DMS79 treated with DMSO at 0.1 percent for 48 hours (cell line): Measurements from ENCODE around the gene CGB7.

Experiments
- DNase-seq: peaks from one replicate; lab custom pipeline; 2025; lab: John Stamatoyannopoulos, UW

CGB7 gene

DNA sequence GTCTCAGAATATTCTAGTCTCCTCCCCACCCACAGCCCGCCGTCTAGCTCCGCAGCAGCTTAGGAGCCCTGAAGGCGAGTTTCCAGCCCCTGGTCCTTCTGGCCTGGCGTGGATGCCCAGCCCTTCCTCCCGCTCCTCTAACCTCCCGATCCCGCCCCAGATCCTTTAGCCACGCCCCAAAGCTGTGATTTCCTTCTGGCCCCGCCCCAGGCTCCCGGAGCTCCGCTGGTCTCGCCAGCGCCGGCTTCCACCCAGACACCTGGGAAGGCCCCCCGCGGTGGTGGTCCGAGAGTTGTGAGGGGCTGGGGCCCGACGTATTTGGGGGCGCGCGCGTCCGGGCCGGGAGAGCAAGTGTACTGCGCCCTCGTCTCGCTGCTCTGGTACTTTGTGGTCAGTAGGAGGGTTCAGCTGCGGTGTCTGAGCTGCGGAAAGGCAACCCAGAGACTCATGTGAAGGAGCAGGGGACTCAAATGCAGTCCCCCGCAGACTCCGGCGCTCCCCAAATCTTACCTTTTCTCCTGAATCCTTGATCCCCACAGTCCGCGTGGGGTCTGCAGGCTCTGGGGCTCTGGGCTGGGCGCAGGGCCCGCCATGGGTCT lies at the start of gene CGB7:
Gene CGB7, minus strand, starts transcription at position 114 of the 599 bp plus-strand sequence. CDS start 2,374 bp downstream, outside the sequence.
- peak; percentile 4 for DNase-seq

DNA sequence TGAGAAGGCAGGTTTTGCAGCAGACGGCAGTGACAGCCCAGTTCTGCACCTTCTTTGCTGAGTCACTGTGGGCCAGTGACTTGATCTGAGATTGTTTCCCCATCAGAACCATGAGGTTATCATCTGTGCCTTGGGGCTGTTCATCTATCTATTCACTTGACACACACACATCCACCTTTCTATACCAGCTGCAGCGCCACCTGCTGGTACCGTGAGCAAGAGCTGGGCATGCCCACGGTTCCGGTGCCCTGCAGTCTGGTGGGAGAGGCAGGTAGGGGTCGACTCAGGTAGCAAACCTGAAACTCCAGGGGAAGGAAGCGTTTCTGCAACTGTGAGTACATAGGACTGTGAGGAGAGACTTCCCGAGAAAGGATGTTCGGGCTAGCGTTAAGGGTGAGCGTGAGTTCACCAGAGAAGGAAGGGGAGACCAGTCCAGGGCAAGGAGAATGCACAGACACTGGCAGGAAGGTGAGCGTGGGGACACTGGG lies 49.1 kb upstream of the CGB7 start:
- no peak for DNase-seq

DNA sequence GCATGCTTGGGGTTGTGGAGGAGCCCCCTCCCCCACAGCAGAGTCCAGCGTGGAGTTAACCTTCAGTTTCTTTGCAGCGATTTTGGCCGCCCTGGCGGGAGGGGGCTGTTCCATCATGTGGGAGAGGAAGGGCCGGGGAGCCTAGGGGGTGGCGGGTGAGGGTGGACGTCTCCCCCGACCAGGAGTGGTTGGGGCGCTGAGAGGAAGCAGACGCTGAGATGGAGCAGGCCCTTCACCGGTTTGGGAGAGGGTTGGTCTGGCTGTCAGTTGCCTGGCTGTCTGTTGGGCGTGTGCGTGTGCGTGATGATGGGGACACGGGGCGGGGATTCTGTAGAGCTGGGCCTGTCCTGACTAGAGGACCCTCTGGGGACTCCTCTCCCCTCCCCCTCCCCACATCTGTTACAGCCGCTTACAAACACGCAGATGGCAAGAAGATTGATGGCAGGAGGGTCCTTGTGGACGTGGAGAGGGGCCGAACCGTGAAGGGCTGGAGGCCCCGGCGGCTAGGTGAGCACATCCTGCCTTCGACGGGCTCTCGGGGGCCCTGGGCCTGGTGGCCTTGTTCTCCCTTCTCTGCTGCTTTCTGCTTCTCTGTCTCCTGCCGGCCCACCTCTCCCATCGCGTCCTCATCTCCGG lies 46.8 kb upstream of the CGB7 start:
- DNase-seq, result no peak

DNA sequence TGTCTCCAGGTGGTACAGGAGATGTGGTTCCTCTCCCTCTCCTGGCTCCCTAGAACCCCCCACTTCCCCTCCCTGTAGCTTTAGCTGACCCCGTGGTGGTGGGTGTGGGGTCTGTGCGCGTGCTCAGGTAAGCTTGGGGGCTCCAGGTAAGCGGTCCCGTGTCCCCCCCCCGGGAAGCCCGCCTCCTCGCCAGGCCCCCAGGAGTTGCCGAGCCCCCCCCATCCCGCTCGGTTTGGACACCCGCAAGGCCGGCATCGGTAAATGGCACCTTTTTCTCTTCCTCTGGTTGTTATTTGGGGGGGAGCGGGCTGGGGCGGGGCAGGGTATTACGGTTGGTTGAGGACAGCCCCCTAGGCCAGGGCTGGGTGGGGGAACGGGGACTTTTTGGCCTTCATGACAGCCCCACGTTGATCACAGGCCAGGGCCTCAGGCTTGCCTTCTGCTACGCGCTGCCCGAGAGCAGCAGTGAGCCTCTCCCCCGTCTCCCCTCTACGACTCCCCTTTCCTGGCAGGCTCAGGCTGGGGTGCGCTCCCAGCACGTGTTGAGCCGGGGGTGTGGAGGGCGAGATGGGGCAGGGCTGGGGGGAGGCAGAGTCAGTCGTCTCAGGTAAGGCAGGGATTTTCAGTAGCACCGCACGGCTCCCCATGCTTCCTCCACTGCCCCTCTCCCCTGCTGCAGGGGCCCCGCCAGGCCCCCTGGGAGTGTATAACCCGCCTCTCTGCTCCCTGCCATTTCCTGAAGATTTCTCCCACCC lies 46.0 kb upstream of the CGB7 start:
- DNase-seq, result no peak

DNA sequence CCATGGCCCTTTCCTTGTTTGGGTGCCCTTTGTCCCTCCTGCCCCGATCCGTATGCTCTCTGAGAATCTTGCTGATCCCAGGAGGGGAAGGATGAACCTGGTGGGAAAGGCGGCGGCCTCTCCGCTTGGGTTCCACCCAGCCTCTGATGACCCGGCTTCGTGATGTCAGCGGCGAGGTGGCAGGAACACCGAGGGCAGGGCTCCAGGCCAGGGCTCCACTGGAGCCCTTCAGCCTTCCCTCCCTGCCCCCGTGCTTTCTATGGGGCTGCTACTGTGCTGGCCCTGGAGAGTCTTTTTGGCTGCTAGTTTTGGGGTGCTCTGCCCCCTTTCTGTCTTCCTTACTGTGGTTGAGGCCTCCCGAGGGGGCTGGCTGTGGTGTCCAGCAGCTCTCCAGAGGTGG lies 44.8 kb upstream of the CGB7 start:
- DNase-seq, result no peak

DNA sequence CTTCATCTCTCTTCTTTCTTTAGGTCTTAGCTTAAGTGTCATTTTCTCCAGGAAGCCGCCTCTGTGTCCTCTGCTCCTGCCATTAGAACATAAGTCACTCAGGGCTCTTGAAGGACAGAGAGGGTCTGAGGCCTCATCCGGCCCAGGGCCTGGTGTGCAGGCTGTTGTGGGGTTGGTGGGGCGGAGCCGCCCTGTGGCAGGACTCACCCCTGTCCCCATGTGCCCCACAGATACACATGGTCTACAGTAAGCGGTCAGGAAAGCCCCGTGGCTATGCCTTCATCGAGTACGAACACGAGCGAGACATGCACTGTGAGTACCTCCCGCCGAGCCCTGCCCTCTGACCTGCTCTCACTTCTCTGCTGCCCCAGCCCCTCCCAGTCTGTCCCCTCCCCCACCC lies 43.6 kb upstream of the CGB7 start:
- no peak for DNase-seq

DNA sequence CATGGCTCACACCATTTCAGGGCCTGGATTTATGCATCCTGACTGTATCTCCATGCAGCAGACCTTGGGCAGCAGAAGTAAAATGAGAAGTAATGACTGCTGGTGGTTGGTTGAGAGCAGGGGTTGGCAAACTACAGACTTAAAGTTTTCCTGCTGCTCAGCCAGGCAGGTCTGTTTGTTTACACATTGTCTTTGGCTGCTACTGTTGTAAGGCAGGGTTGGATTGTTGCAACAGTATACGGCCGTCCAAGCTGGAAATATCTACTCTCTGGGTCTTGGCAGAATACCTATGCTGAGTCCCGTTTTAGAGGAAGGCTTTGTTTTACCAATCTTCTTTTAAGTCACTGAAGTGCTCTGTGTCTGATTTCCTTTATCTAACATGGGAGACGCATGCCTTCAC lies 41.2 kb upstream of the CGB7 start:
- no peak for DNase-seq

DNA sequence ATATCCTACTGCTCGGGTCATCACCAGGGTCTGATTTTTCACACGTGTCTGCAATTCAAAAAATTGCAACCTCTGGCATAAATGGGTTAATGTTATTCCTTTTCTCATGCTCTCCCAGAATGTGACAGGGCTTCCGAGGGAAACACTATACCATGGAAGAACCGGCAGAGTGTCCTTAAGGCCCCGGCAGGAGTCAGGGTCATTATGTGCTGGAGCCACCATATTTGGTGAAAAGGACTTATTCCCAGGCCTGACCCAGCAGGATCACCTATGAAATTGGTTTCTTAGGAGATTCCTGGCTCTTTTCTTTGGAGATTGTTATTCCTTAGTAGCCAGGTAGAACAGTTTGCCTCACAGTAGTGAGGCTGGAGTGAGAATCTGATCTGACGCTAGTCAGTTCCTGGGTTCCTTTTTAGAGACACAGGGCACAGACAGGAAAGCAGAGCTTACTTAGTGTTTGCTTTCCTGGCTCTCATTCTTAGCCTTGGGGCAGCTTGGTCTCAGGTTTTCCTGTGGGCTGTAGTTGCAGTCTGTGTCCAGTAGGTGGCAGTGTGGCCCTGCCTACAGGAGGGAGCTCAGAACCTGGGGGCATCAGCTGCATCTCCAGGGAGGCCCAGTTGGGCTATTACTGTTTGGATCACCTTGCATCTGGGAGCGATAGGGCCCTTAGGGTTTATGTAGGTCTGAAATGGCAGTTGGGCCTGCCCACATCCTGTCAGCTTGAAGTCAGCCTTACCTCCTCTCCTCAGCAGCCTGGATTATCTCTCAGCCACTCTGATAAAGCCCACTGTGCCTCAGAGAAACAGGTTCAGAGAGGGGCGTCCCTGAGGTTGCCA lies 40.1 kb upstream of the CGB7 start:
- DNase-seq, result peak; percentile 30

DNA sequence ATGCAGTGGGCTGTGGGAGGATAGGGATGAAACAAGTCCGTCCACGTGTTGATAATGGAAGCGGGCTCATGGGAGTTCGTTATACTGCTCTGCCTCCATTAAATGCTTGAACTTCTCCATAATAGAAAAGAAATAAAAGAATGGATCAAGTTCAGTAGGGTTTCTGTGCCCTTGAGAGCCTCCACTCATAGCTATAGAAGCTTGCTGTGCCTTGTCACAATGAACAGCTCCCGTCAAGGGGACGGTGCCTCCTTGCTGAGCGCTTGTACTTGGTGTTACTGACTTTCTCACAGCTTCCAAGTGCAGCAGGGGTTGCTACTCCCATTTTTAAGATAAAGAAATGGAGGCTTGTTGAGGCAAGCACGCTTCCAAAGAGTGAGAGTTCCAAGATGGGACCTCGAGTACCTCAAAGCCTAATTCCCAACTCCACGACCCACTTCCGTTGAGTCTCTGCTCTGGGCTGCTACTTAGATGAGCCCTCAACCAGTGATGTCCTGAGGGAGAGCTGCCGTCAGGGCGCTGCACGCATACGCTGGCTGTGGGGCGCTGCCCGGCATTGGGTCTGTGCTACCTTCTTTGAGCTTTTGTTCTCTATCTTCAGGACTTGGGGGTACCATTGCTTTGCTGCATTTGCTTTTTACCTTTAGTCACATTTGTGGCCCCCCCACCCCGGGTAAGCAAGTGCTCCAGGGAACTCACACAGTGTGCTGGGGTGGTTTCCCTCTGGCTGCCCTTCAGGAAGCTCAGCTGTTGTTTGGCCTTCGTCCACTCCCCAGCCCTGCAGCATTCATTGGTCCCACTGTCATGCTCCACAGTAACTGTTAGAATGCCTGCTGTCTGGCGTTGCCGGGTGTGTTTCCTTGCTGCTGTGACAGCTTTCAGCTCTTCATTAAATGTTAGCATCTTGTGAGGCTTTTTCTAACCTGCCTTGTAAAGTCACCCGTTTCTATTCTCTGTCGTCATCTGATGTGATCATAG lies 37.2 kb upstream of the CGB7 start:
- DNase-seq, result no peak

DNA sequence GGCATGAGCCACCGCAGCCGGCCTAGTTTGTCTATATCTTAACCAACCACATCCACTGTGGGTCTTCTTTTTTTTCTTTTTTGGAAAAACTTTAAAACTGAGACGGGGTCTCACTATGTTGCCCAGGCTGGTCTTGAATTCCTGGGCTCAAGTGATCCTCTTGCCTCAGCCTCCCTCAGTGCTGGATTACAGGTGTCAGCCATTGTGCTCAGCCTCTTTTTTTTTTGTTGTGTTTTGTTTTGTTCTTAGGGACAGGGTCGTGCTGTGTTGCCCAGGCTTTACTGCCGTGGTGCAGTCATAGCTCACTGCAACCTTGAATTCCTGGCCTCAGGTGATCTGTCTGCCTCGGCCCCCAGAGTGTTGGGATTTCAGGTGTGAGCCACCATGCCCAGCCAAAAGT lies 35.1 kb upstream of the CGB7 start:
- DNase-seq, result no peak

DNA sequence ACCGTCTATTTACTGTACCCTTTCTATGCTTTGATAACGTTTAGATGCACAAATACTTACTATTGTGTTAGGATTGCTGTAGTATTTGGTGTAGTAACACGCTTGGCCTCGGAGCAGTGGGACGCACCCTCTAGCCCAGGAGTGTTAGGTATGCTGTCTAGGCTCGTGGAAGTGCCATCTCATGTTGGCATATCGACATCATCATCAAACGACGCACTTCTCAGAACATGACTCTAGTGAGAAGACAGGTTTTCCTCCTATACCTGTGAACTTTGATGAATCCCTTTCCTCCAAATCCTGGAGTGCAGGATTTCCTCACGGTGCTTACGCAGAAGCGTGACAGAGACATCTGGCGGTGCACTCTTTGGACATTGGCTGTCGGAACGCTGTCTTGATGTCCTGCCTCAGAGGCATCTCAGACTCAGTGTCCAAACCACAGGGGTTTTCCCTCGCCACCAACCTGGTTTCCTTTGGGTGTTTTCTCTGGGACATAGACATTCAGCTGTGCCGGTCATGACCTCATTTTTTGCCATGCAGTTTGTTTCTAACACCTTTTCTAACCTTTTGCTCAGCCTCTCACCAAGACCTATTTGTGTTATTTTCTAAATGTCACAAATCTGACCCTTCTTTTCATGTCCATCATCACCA lies 34.0 kb upstream of the CGB7 start:
- DNase-seq, result no peak

DNA sequence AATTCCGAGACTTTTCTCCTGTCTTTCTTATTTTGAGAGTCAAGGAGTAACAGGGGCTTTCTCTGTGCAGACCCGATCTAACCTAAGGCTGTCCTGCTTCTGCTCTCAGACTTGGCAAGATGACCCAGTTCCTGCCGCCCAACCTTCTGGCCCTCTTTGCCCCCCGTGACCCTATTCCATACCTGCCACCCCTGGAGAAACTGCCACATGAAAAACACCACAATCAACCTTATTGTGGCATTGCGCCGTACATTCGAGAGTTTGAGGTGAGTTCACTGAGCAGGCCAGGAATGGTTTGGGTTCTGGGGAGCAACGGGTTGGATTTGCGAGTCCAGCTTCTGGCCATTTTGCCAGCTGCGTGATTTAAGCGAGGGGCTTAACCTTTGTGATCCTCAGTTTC lies 28.7 kb upstream of the CGB7 start:
- DNase-seq, result no peak

DNA sequence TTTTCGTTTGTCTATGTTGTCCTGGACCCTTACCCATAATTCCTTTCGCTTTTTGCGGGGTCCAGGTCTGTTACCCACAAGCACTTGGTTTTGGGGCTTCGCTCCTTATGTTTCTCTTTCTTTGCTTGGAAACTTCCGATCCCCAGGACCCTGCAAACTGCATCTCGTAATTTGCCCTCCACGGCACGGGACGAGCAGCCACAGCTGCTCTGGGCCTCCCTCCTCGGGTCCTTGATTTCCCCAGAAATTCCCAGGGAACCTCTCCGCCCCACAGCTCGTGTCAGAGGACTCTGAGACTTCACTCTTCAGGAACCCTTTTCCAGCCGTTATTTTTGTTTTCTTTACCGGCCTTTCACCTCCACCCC lies 28.3 kb upstream of the CGB7 start:
- DNase-seq, result no peak

DNA sequence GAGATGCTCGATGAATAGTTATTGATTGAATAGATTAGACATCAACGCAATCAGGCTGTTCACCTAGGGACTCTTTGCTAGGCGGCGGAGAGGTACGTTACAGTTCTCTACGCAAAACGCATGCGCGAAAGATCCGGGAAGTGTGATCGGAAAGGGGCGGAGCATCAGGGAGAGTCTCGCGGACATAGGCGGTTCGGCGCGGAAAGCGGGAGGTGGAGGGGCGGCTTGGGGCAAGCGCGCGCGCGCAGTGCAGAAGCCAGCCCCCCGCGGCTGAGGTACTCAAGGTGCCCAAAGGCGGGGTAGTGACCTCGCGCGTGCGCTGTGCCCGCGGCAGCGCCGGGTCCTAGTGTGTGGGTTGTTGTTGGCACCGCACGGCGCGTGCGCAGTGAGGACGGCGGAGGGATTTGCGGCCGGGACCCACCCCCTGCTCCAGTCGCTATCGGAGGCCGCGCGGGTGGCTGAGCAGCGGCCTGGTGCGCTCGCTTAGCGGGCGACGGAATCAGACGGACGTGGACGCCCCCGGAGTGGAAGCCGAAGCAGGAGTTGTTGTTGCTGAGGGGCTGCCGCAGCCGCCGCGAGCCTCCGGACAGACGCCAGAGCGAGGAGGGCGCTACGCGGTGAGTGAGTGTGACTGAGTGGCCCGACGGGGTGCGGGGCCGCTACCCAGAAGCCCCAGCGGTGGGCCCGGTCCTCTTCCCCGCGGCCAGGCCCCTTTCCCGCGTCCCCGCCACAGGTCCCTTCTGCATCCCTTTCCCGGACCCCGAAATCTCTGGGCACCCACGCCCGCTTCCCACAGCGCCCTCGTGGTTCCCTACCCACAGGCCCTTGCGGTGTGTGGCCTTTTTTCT lies 27.7 kb upstream of the CGB7 start, which contains the start of gene SNRNP70:
Gene SNRNP70, plus strand, starts transcription at position 432 of the 848 bp plus-strand sequence. CDS start 964 bp downstream, outside the sequence.
- peak; percentile 98 for DNase-seq

DNA sequence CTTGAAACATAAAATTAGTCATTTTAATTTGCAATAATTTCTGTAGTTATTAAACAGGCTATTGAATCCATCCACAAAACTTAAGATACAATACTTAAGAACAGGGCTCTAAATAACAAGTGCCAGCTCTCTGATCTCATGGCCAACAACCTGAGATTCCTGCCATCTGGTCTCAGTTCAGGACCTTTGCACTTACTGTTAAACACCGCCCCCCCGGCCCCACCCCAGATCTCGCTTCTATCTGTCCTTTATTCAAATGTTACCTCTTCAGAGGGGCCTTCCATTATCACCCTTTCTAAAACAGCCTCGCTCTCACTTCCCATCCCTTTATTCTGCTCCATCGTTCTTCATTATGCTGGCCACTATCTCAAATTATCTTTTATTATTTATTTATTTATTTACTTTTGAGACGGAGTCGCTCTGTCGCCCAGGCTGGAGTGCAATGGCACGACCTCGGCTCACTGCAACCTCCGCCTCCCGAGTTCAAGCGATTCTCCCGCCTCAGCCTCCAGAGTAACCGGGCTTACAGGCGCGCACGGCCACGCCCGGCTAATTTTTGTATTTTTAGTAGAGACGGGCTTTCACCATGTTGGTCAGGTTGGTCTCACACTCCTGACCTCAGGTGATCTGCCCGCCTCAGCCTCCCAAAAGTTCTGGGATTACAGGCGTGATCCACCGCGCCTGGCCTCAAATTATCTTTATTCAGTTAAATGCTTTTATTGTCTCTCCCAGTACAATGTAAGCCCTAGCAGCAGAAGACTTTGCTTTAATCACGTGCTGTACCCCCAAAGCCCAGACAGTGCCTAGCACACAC lies 26.9 kb upstream of the CGB7 start:
- no peak for DNase-seq

DNA sequence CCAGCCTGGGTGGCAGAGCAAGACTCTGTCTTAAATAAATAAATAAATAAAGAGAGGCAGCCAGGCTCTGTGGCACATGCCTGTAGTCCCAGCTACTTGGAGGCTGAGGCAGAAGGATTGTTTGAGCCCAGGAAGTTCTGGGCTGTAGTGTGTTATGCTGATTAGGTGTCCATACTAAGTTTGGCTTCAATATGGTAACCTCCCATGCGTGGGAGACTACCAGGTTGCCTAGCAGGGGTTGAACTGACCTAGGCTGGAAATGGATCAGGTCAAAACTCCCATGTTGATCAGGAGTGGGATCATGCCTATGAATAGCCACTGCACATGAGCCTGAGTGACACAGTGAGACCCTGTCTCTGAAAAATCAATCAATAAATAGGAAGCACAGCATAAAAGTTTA lies 23.7 kb upstream of the CGB7 start:
- no peak for DNase-seq

DNA sequence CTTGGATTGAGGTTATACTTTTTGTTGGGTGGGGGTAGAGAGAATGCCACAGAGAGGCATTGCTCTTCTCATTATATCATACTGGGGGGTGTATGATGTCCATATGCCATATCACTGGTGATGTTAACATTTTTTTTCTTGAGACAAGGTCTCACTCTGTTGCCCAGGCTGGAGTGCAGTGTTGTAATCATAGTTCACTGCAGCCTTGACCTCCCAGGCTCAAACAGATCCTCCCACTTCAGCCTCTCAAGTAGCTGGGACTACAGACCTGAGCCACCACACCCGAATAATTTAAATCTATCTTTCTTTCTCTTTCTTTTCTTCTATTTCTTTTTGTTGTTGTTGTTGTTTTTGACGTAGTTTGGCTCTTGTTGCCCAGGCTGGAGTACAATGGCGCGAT lies 22.8 kb upstream of the CGB7 start:
- no peak for DNase-seq

DNA sequence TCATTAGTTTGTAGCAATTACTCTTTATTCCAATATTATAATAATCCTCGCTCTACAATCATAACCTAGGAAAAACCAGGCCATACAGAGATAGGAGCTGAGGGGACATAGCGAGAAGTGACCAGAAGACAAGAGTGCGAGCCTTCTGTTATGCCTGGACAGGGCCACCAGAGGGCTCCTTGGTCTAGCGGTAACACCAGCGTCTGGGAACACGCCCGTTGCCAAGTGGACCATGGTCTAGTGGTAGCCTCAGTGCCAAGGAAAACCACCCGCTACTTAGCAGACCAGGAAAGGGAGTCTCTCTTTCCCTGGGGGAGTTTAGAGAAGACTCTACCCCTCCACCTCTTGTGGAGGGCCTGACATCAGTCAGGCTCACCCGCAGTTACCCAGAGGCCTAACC lies 17.3 kb upstream of the CGB7 start:
- DNase-seq, result peak; percentile 50
